ENCODE data around the gene GNPDA1.

Gene GNPDA1

DNA sequence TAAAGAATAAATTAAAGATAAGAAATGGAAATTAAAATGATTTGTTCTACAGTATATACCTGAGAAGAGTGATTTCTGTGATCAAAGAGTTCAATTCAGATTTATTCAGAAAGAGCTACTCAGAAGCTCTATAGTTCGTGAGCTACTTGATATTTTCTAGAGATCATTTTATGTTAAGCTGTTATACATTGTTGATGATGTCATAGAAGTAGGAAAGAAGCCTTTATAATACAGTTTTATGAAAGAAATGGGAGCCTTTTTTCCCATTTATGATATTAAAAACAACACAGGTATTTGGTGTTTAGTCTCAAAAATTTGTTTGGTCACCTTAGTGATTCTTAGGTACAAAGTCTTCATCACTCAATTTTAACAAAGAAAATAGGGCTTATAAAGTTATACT is 23.1 kb downstream of the GNPDA1 start:
- DNase-seq, result no peak

DNA sequence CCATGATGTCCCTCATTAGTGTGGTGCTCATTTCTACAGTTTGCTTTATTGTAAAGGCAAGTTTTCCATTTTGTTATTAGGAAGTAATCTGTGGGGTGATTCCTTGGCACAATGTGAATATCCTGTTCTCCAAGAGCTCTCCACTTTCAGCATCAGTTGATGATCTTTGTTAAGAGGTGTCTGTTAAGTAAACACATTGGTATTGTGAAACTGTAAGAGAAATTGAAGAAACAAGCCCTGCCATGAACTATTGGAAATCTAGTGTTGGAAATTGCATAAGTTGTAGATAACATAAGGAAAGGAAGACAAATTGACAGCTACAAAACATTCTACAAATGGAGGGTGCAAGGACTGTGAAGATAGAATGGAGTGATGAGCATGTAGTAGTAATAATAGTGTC is 26.8 kb downstream of the GNPDA1 start:
- DNase-seq, result no peak

GRCh38 chr5:141982626-141983025 is 30.2 kb downstream of the GNPDA1 start:
- DNase-seq, result no peak

DNA sequence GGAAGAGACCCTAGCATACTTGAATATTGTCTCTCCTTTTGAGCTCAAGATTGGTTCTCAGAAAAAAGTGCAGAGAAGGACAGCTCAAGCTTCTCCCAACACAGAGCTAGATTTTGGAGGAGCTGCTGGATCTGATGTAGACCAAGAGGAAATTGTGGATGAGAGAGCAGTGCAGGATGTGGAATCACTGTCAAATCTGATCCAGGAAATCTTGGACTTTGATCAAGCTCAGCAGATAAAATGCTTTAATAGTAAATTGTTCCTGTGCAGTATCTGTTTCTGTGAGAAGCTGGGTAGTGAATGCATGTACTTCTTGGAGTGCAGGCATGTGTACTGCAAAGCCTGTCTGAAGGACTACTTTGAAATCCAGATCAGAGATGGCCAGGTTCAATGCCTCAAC is 34.4 kb downstream of the GNPDA1 start:
- no peak for DNase-seq

DNA sequence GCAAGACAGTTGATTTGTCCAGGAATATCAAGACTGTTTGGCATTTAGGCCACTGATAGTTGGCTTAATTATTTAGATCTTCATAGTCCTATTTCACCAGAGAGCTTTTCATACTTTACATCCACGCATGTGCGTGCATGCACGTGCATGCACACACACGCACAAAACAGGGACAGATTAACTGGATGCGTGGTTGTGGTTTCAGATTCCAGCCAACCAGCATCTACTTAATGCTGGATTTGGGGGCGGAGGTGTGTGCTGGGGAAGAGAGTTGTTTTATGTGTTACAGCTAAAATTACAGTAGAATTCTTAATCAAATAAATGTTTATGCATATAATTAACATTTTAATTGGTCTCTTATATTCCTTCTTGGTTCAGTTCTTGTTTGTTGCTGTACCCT is 36.7 kb downstream of the GNPDA1 start:
- DNase-seq, result no peak

DNA sequence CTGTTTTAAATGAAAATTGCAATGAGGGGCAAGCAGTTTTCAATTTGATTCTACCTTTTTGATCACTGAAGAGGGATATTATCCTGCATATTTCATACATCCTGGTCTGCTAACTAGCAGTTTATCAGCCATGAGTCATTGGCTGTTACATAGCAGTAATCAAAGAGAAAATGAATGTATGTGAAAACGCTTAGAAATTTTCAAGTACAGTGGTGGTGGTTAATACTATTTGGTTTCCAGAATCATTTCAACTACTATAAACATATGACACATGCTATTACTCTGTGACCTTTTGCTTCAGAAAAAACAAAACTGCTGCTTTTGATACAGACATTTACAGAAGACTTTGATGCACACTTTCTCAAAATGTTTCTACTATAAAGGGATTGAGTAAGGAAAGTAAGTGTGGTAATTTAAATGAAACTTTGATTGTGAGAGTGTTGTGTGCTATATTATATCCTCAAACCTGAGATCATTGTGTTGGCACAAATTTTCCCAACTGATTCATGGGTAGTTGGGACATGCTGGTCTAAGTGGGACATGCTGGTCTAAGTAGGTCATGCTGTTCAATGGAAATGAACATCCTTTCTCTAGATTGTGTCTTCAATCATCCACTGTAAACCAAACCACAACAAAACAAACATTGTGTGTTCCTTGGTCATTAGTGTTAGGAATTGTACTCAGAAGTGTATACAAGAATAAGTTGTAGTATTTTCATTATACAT is 38.8 kb downstream of the GNPDA1 start:
- DNase-seq, result no peak

- DNase-seq, result no peak
These were observed 42.8 kb downstream of the GNPDA1 start for GRCh38 chr5:141969783-141970771.

DNA sequence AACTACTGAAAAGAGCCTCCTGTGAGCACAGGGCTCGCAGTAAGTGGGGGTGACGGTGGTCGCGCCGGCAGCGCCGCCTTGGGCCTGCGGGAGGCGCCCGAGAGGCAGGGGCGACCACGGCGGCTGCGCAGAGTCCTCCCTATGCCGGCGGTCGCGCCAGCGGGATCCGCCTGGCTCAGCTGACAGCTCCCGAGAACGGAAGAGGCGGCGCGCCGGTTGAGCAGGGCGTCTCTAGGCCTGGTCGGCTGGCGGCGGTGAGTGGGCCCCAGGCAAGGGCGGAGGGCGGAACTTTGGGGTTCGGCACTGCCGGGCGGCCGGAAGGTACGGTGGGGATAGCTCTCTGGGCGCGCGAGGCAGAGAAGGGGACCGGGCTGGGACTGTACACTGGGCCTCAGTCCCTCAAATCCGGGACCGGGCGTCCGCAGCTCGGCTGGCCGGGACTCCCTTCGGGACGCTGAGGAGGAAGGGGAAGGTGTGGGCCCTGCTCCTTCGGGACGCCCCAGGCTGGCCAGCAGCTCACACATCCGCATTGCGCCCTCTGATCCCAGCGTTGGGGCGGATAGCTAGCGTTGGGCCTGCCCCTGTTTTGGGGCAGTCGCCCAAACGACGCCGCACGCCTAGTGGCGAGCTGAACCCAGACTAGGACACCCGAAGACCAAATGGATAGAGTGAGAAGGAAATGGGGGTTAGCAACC is 43.8 kb downstream of the GNPDA1 start, which contains the start of gene RNF14:
Gene RNF14, plus strand, starts transcription at position 192 of the 695 bp plus-strand sequence. CDS start 4,484 bp downstream, outside the sequence.
- DNase-seq, result peak; percentile 95

DNA sequence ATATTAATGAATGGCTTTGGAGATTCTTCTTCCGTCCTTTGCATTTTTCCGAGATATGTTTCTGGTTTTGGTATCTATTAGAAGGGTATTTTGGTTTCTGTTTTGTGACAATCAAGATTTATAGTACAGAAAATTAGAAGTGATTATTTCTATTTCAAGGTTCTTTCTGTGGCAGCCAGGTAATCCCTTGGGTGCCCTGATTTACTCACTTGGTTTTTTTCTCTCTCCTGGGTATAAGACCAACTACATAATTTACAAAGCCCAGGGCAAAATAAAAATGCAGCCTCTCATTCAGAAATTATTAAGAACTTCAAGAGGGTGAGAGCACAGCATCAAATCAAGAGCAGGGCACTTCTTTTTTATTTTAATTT is 45.9 kb downstream of the GNPDA1 start:
- DNase-seq, result no peak

DNA sequence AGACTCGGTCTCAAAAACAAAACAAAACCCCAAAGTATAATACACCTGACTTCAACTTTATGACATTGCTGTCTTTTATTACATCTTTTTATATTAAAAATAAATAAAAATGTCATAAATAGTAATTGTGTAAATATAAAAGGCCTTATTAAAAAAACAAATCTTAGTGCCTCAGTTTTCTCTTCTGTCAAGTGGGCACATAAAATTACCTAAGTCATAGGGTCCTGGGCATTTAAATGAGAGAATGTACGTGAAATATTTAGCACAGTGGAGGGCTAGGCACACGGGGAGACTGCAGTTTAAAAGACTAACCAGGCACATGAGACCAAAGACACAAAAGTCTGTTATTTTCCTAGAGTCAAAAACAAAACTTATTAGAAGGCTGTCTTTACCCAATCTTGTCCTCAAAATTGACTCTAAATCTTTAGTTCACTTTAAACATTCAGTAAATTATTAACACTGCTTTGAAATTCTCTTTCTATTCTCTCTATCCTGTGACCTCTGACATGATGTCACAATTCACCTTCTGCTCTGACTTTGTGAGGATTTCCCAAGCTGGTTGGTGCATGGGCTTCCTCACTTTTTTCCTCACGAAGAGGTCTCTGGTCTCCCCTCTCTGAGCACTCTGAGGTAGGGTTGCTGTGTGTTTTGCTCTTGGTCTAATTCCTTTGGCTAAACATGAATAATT is 46.4 kb downstream of the GNPDA1 start:
- no peak for DNase-seq

GRCh38 chr5:141965071-141965470 is 47.8 kb downstream of the GNPDA1 start:
- DNase-seq, result no peak

DNA sequence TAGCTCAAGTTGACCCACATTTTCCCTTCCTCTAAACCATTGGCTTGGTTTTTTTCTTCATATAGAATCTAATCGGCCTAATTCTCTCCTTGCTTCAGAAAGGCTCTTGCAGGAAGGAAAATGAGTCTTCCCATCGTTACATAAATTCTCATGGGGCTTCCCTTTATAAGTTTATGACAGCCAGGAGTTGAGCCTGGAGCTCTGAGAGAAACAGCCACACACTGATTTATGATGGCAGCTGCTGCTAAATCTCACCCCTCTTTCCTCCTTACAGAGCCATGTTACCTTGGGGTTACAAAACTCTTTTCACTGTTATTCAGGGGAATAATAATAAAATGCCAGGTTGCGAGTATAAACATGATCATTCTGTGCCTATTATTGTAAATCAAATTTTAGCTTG is 49.1 kb downstream of the GNPDA1 start:
- DNase-seq, result no peak

GRCh38 chr5:141961466-141961865 is 51.4 kb downstream of the GNPDA1 start:
- DNase-seq, result no peak

DNA sequence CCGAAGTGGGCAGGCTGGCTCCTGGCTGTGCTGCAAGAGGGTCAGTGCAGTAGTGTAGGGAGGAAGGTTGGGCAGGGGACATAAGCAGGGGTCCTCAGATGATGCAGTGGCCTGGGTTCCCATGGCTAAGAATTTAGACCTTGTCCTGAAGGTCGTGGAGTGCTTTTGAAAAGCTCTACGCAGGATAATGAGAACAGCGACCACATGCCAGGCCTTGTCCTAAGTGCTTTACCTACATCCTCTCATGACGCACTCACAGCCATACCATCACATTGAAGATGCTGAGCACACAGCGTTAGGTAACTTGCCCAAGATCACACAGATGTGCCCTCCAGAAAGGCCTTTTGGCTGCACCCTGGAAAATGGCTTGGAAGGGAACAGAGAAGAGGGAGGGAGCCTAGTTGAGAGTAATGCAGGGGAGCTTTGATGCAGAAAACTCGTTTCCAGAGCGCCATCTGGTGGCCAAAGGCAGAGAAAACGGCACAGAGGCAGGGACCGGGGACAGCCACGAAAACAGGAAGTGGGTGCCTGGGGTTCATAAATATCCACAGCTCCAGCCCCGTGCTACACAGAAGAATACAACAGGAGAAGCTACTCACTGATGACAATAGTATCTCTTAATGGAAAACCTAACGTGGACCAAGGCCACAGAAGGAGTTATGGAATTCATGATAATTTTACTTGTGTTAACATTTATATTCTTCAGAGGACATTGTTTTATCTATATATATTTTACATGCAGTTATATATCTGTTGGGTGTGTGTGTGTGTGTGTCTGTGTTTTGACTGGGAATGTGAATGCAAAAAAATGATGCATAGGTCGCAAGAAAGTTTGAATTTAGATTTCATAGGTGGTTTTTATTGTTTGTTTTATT is 52.1 kb downstream of the GNPDA1 start:
- peak; percentile 96 for DNase-seq

DNA sequence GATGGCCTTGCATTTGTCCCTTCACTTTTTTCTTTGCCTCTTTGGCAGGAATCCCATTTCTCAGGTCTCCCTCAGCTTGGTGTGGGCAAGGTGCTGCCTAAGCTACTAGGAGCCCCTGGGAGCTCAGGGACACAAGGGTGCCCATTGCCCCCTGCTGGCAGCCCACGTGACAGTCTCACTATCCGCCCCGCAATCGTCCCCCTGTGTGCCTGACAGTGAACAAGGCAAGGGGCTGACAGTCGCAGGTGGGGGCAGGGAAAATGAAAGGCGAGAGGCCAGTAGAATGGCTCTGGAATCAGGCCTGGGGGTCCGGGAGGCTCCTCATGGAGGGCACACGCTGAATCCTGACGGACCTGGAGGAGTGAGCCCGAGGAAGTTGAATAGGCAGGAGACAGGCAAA is 52.8 kb downstream of the GNPDA1 start:
- peak; percentile 58 for DNase-seq

- no peak for DNase-seq
These were observed 54.2 kb downstream of the GNPDA1 start for GRCh38 chr5:141958546-141959172.

- DNase-seq, result peak; percentile 29
These were observed 54.7 kb downstream of the GNPDA1 start, which contains the start of gene PCDH12 for GRCh38 chr5:141958113-141958512. PCDH12 (minus strand) TSS chr5:141958202; CDS start chr5:141957851, 351 bp downstream.

DNA sequence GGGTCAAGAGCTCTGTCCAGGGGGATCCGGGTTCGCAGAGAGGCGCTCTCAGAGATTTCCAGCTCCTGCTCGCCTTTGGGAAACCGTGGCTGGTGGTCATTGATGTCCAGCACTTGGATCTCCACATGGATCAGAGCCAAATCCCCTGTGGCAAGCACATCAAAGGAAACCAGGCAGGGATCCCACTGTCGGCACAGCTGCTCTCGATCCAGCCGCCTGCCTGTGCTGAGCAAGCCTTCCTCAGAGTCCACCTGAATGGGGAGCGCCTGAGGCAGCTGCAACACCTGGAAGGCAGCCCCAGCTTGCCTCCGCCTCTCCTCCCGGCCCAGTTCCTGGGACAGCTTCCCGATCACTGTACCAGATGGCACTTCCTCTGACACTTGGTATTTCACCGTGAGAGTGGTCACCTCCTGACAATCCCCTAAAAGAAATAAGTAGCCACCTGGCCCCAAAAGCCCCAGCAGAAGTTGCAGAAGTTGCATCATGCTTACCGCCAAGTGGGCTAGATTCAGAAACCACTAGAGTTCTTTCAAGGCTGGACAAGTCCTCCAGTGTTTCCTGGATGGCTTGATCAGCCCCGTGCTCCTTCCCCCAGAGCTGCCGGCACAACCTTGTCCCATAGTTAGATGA is 55.3 kb downstream of the GNPDA1 start:
- DNase-seq, result no peak

- DNase-seq, result no peak
These were observed 58.6 kb downstream of the GNPDA1 start for GRCh38 chr5:141954194-141954593.

DNA sequence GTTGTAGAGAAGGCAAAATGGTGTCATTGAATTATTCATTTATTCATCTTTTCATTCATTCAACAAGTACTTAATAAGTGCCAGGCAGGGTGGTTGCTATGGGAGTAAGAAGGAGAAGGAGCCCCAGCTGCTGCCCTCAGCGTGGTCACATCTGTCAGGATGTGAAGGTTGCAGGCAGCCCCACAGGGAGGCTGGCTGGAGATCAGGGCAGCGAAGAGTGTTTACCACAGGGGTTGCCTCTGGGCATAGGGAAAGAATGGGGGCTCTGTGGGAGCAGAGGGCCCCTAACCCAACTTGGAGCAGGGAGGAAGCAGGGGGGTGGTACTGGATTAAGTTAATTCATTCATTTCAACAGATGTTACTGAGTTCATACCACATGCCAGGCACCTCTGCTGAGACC is 60.8 kb downstream of the GNPDA1 start:
- no peak for DNase-seq

All from CD4-positive, alpha-beta T cell treated with Interleukin-17A for 4 hours (primary cell).